GM19035 (cell line): ENCODE measurements around the gene GDI2.

ENCODE experiments used
- ATAC-seq: cut with Tn5 transposase; IDR thresholded peaks from one replicate; pipeline ENCODE4 v1.9.1; 2021; ENCODE audit not compliant: unreplicated experiment

The GDI2 gene

DNA sequence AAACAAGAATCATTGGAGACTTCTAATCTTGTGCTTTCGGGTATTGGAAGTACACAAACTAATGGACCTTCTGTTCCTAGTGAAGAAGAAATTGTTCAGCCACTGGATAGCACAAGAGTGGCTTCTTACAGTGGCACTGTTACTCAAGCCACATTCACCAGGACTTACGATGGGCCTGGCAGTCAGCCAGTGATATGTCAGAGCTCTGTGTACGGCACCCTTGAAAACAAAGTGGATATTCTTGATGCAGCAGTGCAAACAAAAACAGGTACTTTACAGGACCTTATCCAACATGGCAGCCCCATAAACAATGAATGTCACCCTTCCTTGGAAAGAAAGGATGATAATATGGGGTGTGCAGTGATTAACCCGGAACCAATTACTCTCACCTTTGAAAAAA lies 67.0 kb downstream of the GDI2 start:
- no peak for ATAC-seq

- no peak for ATAC-seq
Measured at GRCh38 chr10:5744849-5745248, 68.4 kb downstream of the GDI2 start.

GRCh38 chr10:5743736-5744135 lies 69.5 kb downstream of the GDI2 start:
- ATAC-seq: no peak

DNA sequence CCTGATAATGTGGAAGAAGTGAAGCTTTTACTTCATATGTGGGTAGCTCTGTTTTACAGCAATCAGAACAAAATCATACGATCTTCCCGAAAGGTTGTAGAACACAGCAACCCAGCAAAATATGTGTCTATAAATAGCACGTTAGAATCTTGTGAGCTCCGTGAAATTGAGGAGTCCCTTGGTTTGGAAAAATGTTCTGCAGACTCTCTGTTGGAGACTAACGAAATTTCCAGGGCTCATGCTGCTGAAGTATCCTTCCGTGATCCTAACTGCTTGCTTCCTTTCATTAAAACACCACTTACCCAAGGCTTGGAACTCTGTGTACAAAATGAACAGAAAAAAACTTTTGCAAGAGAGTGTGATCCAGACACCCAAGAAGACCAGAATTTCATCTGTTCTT lies 71.1 kb downstream of the GDI2 start:
- no peak for ATAC-seq

GRCh38 chr10:5741276-5741675 lies 72.0 kb downstream of the GDI2 start:
- ATAC-seq: no peak

- ATAC-seq: no peak
Measured at GRCh38 chr10:5738427-5738826, 74.8 kb downstream of the GDI2 start.

GRCh38 chr10:5737352-5737751 lies 75.9 kb downstream of the GDI2 start:
- ATAC-seq: no peak

DNA sequence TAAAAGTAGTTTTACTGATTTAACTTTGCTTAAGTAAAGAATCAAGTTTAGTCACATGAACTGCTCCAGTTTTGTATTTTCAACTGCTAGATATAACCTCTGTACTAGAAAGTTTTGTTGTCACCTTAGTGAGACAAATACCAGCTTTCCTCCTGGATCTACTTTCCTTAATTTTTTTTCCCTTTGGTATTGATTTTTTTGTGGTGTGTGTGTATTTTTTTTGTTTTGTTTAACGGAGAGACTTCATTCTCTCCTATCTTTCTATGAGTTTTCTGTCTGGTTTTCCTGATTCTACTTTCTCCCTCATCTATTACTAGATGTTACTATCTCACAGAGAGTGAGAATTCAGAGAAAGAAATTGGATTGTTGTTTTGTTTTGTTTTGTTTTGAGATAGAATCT lies 76.6 kb downstream of the GDI2 start:
- ATAC-seq: no peak

GRCh38 chr10:5735119-5735518 lies 78.1 kb downstream of the GDI2 start:
- ATAC-seq: no peak

DNA sequence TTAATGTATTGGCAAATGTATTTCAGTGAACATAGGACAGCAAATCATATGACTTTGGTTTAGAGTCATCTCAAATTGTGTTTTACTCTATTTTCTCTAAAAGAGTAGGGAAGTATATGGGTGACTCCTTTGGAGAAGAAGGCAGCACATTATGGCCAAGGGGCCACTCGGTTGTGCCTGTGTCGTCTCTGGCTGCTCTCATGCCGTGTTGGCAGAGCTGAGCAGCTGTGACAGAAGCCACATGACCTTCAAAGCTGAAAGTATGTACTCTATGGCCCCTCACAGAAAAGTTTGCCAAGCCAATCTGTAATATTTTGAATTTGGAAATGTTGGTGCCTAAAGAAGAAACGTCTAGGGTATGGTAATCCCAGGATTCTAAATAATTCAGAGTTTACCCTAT lies 81.1 kb downstream of the GDI2 start:
- no peak for ATAC-seq

DNA sequence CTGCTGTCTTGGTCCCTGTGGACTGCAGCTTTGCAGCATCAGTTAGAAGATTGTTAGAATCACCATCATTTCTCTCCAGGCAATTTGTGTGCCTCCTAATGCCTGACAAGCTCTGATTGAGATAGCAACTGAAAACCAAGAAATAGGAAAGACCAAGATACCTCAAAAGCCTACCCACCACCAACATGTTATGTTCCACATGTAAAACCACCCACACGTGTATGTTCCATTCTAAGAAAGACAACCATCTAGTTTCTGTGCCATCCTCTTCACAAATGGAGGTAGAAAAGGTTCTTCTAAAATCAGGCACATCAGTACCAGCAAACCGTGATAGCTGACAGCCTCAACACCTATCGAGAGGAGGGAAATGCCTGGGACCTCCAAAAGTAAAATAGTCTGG lies 81.7 kb downstream of the GDI2 start:
- no peak for ATAC-seq

DNA sequence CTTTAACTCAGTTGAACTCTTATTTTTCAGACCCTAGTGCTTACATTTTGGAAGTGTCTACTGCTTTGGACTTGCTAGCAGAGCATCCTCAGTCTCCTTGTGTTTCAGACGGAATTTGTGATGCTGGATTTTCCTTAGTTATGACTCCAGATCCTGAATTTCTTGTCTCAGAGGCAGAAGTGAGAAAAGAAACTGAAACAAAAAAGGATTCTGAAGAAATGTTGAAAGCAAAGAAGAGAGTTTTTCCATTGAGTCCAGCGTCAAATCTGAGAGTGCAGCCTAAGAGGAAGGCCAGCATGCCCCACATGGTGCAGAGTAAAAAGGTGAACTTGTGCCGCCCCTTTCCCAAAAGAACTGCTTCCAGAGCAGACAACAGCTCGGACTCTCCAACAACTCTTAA lies 82.5 kb downstream of the GDI2 start:
- no peak for ATAC-seq

GRCh38 chr10:5723692-5724091 lies 89.5 kb downstream of the GDI2 start:
- ATAC-seq: no peak

- ATAC-seq: no peak
Measured at GRCh38 chr10:5720182-5720581, 93.1 kb downstream of the GDI2 start.

- no peak for ATAC-seq
Measured at GRCh38 chr10:5719546-5719945, 93.7 kb downstream of the GDI2 start.
